Sigmoid colon (tissue), 7 donors: ENCODE results near the gene SMIM38. TPM values are rescaled to one million over a fixed set of nuclear protein-coding genes. Genes with fewer than 3 reads are reported as not detected.

Experiments used
- DNase-seq: peaks from one replicate; pipeline ENCODE4 v3.0.0-alpha.2; 2019
- H3K27ac ChIP-seq, 4 donors: fragments of 200-600 bp; sonication (generic); one replicate each; pipeline ENCODE4 v1.5.1; 2016 to 2019; ENCODE audit warnings: mild to moderate bottlenecking in 1 of 4
- H3K27me3 ChIP-seq, 3 donors: fragments of 200-600 bp; sonication (generic); one replicate each; pipeline ENCODE4 v1.5.1; 2019; ENCODE audit warnings: mild to moderate bottlenecking in 1 of 3
- H3K36me3 ChIP-seq, 4 donors: fragments of 200-600 bp; sonication (generic); one replicate each; pipeline ENCODE4 v1.5.1; 2016 to 2019
- H3K4me1 ChIP-seq, 4 donors: fragments of 200-600 bp; sonication (generic); one replicate each; pipeline ENCODE4 v1.5.1; 2017 to 2019
- H3K4me3 ChIP-seq, 4 donors: fragments of 200-600 bp; sonication (generic); one replicate each; pipeline ENCODE4 v1.5.1; 2017 to 2019; ENCODE audit warnings: mild to moderate bottlenecking in 2 of 4, moderate library complexity in 1 of 4
- H3K9me3 ChIP-seq, 4 donors: fragments of 200-600 bp in 3 of 4; sonication (generic) in 3 of 4; one replicate each; pipeline versions ENCODE4 v1.5.1 to v1.6.1; 2013 to 2019
- EP300 ChIP-seq, 4 donors: sonication (generic); formaldehyde crosslinking; IDR thresholded peaks; one replicate each; pipeline ENCODE4 v1.6.1; 2017; ENCODE audit warnings: antibody characterized with exemption in 4 of 4
- POLR2A ChIP-seq, 2 donors: fragments of 450-650 bp; IDR thresholded peaks; one replicate each; pipeline ENCODE4 v1.6.1; 2016; ENCODE audit warnings: antibody characterized with exemption in 2 of 2, mild to moderate bottlenecking in 2 of 2, moderate library complexity in 2 of 2
- POLR2AphosphoS5 ChIP-seq, 4 donors: sonication (generic); formaldehyde crosslinking; IDR thresholded peaks; one replicate each; pipeline ENCODE4 v1.6.1; 2017; ENCODE audit warnings: antibody characterized with exemption in 4 of 4
- WGBS, 2 donors: extraction: QIAGEN DNeasy Blood & Tissue Kit; methylation state at CpG; one replicate each; pipeline ENCODE4 v1.1.7; 2013; 5-methylcytosine and 5-hydroxymethylcytosine counted together
- intact Hi-C: fragments of 100-400 bp; cut with DNase I; formaldehyde crosslinking; loops from one replicate; pipeline ENCODE4 v1.15.1; 2023
- polyA plus RNA-seq, 3 donors: library from polyadenylated mRNA; stranded (reverse); fragments of 200-250 nt; gene quantifications; one replicate each; pipeline ENCODE4 v1.2.3, GENCODE V29; 2013
- total RNA-seq, 4 donors: library from RNA; depleted of rRNA; stranded (reverse); fragments of >200 nt; gene quantifications; one replicate each; pipeline ENCODE4 v1.1.0, GENCODE V29; 2016
- TF ChIP-seq, protein P1 (sequence below), 4 experiments: fragments of 450-650 bp in 3 of 4; fragments of 200-600 bp in 1 of 4; IDR thresholded peaks; one replicate each; pipeline ENCODE4 v1.5.1; 2016 to 2019; ENCODE audit warnings: antibody characterized with exemption in 4 of 4, mild to moderate bottlenecking in 3 of 4, moderate library complexity in 2 of 4
- donor health status: healthy with polysubstance abuse.
- donor health status: Bipolar disorder and iron deficiency.
- donor health status: healthy.

SMIM38 gene
- total and polyA plus RNA-seq, 7 donors: 0.19 to 5.4 (median 1.8) TPM; not detected in 2

DNA sequence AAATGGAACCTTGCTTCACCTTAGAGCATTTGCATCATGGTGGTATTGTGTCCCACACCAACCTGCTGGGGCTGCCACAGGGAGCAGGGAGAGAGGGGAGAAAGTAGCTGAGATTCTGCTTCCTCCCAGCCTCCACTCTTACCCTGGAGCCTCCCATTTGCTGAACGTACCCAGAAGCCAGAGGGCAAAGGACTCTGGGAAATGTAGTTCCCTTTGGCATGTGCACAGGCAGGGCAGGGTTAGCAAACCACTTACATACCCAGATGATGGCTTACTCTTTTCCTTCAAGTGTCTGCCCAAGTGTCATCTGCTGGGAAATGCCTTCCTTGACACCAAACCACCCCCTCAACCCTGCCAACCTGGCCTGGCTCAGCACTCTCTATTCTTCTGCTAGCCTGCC is 16.9 kb downstream of the SMIM38 start:
- 3 to 4% methylated on average over 1 of the region's 1 CpG for WGBS, 2 donors
- Histone ChIP-seq H3K9me3 (peaks cover 0 to 4% (median 1%) of the 10 kb centered on the region in 4 donors), H3K4me3 (no peak overlapping the region), H3K4me1 (peaks cover 0 to 6% (median 2%) of the 10 kb centered on the region in 4 donors), H3K36me3 (no peaks in the 10 kb centered on the region), H3K27ac (no peak overlapping the region), H3K27me3 (no peaks in the 10 kb centered on the region)
- intact Hi-C loops: no loop called here
- DNase-seq: no peak
- no peak for TF ChIP-seq EP300 (IDR thresholded peaks at IDR 0.05)
- TF ChIP-seq, protein P1, sequence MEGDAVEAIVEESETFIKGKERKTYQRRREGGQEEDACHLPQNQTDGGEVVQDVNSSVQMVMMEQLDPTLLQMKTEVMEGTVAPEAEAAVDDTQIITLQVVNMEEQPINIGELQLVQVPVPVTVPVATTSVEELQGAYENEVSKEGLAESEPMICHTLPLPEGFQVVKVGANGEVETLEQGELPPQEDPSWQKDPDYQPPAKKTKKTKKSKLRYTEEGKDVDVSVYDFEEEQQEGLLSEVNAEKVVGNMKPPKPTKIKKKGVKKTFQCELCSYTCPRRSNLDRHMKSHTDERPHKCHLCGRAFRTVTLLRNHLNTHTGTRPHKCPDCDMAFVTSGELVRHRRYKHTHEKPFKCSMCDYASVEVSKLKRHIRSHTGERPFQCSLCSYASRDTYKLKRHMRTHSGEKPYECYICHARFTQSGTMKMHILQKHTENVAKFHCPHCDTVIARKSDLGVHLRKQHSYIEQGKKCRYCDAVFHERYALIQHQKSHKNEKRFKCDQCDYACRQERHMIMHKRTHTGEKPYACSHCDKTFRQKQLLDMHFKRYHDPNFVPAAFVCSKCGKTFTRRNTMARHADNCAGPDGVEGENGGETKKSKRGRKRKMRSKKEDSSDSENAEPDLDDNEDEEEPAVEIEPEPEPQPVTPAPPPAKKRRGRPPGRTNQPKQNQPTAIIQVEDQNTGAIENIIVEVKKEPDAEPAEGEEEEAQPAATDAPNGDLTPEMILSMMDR (IDR thresholded peaks at IDR 0.05): no peak
- no peak for TF ChIP-seq POLR2AphosphoS5 (IDR thresholded peaks at IDR 0.05)
- TF ChIP-seq POLR2A (IDR thresholded peaks at IDR 0.05): no peak

DNA sequence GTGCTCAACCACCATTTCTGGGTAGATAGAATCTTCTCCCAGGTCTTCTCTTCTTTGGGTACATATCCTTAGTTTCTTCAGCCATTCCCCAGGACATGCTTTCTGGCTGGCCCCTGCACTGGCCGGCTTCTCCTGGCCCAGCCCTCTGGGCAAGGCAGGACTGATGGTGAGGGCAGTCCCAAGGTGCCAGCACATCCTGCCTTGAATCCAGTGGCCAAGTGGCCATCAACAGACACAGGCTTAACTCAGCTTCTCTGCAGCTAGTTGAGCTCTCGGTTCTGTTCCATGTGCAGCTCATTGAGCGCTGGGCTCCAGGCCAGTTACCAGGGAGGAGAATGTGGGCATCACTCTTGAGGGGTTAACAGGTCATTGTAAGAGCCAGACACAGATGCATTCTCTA is 17.6 kb downstream of the SMIM38 start:
- WGBS, 2 donors: 93 to 97% methylated on average over 3 of the region's 3 CpGs
- peaks cover 0 to 4% (median 1%) of the 10 kb centered on the region in 4 donors for H3K9me3 ChIP-seq
- no peak for DNase-seq
- intact Hi-C loops: no loop called here
- H3K4me3 ChIP-seq: no peak overlapping the region
- H3K27ac ChIP-seq: no peak overlapping the region
- no peaks in the 10 kb centered on the region for H3K36me3 ChIP-seq
- no peak for TF ChIP-seq EP300 (IDR thresholded peaks at IDR 0.05)
- H3K4me1 ChIP-seq: no peaks in the 10 kb centered on the region
- no peaks in the 10 kb centered on the region for H3K27me3 ChIP-seq

DNA sequence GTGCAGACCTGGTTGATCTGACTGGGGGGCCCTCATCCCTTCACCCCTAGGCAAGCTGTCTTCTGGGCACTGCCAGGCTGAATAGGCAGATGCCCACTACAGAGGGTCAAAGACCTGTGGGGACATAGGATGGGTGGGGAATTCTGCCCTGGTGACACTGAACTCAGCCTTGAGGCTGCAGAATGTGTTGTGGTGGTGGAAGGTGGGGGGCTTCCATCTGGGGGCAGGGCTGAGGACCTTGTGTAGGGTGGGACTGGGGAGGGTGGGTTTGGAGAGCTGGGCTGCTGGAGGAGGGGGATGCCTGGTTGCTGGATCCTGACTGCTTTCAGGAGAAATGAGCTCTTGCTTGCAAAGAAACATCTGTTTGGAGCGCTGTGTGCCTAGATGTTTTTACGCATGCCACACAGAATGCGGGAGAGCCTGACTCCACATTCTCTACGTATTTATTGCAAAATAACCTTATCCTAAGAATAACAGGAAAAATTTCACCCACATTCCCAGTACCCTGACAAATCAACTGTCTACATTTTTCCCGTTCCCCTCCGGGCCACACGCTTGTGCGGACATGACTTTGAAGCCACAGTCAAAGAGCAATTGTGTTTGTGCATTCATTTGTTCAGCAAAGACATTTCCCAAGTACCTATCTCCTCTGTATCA is 18.3 kb downstream of the SMIM38 start:
- Histone ChIP-seq H3K36me3 (no peaks in the 10 kb centered on the region), H3K27ac (no peak overlapping the region), H3K4me1 (no peaks in the 10 kb centered on the region), H3K27me3 (no peaks in the 10 kb centered on the region), H3K4me3 (no peak overlapping the region), H3K9me3 (peaks cover 0 to 4% (median 1%) of the 10 kb centered on the region in 4 donors)
- TF ChIP-seq POLR2A (IDR thresholded peaks at IDR 0.05): no peak
- TF ChIP-seq, protein P1 (IDR thresholded peaks at IDR 0.05): no peak
- TF ChIP-seq EP300 (IDR thresholded peaks at IDR 0.05): no peak
- intact Hi-C loops: no loop called here
- no peak for DNase-seq
- 95 to 96% methylated on average over 8 of the region's 8 CpGs for WGBS, 2 donors

DNA sequence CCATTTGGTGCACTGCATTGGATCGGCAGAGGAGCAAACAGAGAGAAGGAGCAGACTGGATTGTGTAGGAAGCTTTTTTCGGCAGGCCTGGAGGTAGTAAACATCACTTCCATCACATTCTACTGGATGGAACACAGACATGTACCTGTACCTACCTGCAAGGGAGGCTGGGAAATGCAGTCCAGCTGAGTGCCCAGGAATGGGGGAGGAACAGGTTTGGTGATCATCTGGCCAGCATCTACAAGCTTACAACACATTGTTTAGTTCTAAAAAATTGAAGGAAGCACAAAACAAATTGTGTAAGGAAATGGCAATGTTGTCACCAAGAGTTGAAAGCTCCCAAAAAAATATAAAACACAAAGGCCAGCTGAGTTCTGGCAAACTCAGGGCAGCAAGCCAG is 19.1 kb downstream of the SMIM38 start:
- intact Hi-C loops: no loop called here
- DNase-seq: no peak
- 93% methylated on average over 2 of the region's 2 CpGs for WGBS, 2 donors
- Histone ChIP-seq H3K4me3 (no peak overlapping the region), H3K27me3 (no peaks in the 10 kb centered on the region), H3K9me3 (peaks cover 0 to 4% (median 1%) of the 10 kb centered on the region in 4 donors), H3K4me1 (no peaks in the 10 kb centered on the region), H3K36me3 (no peaks in the 10 kb centered on the region), H3K27ac (no peak overlapping the region)
- TF ChIP-seq POLR2A (IDR thresholded peaks at IDR 0.05) (no peak), POLR2AphosphoS5 (IDR thresholded peaks at IDR 0.05) (no peak), EP300 (IDR thresholded peaks at IDR 0.05) (no peak)
- TF ChIP-seq, protein P1 (IDR thresholded peaks at IDR 0.05): no peak

DNA sequence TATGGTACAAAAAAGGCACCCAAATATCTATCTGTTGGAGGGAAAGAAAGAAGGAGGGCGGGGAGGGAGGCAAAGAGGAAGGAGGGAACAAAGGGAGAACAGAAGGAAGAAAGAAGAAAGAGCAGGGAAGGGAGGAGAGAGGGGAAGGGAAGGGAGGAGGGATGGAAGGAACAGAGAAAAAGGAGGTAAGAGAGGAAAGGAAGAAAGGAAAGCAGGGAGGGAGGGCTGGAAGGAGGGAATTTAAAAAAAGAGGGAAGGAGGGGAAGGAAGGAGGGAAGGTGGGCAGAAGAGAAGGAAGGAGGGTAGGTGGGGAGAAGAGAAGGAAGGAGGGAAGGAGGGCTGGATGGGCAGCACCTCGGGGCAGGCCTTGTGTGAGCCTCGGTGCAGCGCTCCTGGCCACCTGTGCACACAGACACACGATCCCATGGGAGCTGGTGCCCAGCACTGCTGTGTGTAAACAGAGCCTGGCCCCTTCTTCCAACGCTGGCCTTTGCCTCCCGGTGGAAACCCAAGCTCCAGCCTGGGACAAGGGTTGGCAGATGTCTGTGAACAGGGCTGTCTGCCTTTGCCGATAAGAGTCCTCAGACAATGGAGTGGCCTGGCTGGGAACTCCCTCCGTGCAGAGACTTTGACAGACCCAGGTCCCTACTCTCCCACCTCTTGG is 23.2 kb downstream of the SMIM38 start:
- no peak for DNase-seq
- no peak overlapping the region for H3K4me3 ChIP-seq
- no peaks in the 10 kb centered on the region for H3K4me1 ChIP-seq
- no peaks in the 10 kb centered on the region for H3K36me3 ChIP-seq
- 54 to 77% methylated on average over 9 of the region's 9 CpGs for WGBS, 2 donors
- H3K9me3 ChIP-seq: peaks cover 0 to 6% (median 1%) of the 10 kb centered on the region in 4 donors
- intact Hi-C loops: no loop called here
- TF ChIP-seq POLR2AphosphoS5 (IDR thresholded peaks at IDR 0.05) (no peak), POLR2A (IDR thresholded peaks at IDR 0.05) (no peak), EP300 (IDR thresholded peaks at IDR 0.05) (no peak)
- TF ChIP-seq, protein P1 (IDR thresholded peaks at IDR 0.05): no peak
- no peaks in the 10 kb centered on the region for H3K27me3 ChIP-seq
- H3K27ac ChIP-seq: no peak overlapping the region
